ENCODE results near the gene LARP1. TPM values are rescaled to one million over a fixed set of nuclear protein-coding genes. Genes with fewer than 3 reads are reported as not detected.

The LARP1 gene
- polyA plus RNA-seq, 2 of the 4 experiments (the other 2 are of a cell fraction) = 87.0 to 112 TPM

- FAIRE-seq = no peak
- CTCF ChIA-PET = no interaction called here
These were observed 27.8 kb upstream of the LARP1 start for GRCh38 chr5:154727361-154727760.

GRCh38 chr5:154728939-154729588 lies 26.1 kb upstream of the LARP1 start:
- no peak overlapping the region for H3K4me2 ChIP-seq
- no peak overlapping the region for H3K4me3 ChIP-seq
- CTCF ChIA-PET = interaction anchor here (1.0 kb wide), 2 partner anchors 9 to 16 kb away, joined by 3 read pairs; no protein-coding TSS in a partner anchor
- H3K4me1 ChIP-seq = peaks cover 6% of the 10 kb centered on the region; the same call in 1 of the 3 replicates
- DNase-seq (ENCODE audit: low read depth in 1 of 2, low spot score in 1 of 2) = no peak
- TF ChIP-seq HOXB5 (CRISPR knock-in tag; IDR thresholded peaks at IDR 0.05) (no peak), CBX2 (IDR thresholded peaks at IDR 0.05; ENCODE audit: borderline replicate concordance, low read depth) (no peak), HOXB13 (CRISPR knock-in tag; IDR thresholded peaks at IDR 0.05; ENCODE audit: low read depth) (no peak), RARB (CRISPR knock-in tag; IDR thresholded peaks at IDR 0.05) (no peak), HOXA7 (CRISPR knock-in tag; IDR thresholded peaks at IDR 0.05) (no peak), ESRRA (IDR thresholded peaks at IDR 0.05; ENCODE audit: borderline replicate concordance, low read length) (no peak), NFE2L2 (conservative IDR thresholded peaks at IDR 0.05; ENCODE audit: low read length) (no peak), ZC3H11A (IDR thresholded peaks at IDR 0.05) (no peak), USF2 (IDR thresholded peaks at IDR 0.05) (no peak), RCOR1 (IDR thresholded peaks at IDR 0.05; ENCODE audit: low read depth, low read length) (no peak), RNF2 (IDR thresholded peaks at IDR 0.05; ENCODE audit: borderline replicate concordance, low read depth) (no peak), RAD21 (conservative IDR thresholded peaks at IDR 0.05 in 1 of 2, IDR thresholded peaks at IDR 0.05 in 1 of 2) (no peak), ZNF302 (CRISPR knock-in tag; IDR thresholded peaks at IDR 0.05) (no peak), SREBF2 (IDR thresholded peaks at IDR 0.05) (no peak), HES2 (IDR thresholded peaks at IDR 0.05) (no peak)
- H3K27ac ChIP-seq = no peak overlapping the region
- H3K9me3 ChIP-seq = no peaks in the 10 kb centered on the region
- ATAC-seq = no peak
- no peak for FAIRE-seq
- POLR2A ChIA-PET = no interaction called here
- WGBS (ENCODE audit: missing lambda C conversion rate) = 89% methylated on average over 3 of the region's 3 CpGs

More at GRCh38 chr5:154727361-154727760, 27.8 kb upstream of the LARP1 start:
- WGBS (ENCODE audit: missing lambda C conversion rate) = 63% methylated on average over 1 of the region's 1 CpG
- TF ChIP-seq BHLHE40 (IDR thresholded peaks at IDR 0.05; ENCODE audit: low read depth, low read length) (no peak), HEYL (CRISPR knock-in tag; IDR thresholded peaks at IDR 0.05) (no peak), CBX2 (IDR thresholded peaks at IDR 0.05; ENCODE audit: borderline replicate concordance, low read depth) (no peak), KDM5A (IDR thresholded peaks at IDR 0.05) (no peak), REST (IDR thresholded peaks at IDR 0.05) (no peak), SMC3 (IDR thresholded peaks at IDR 0.05) (no peak), RARB (CRISPR knock-in tag; IDR thresholded peaks at IDR 0.05) (no peak)
- DNase-seq (ENCODE audit: low read depth in 1 of 2, low spot score in 1 of 2) = no peak
- no peak overlapping the region for H3K4me2 ChIP-seq
- H3K27ac ChIP-seq = no peak overlapping the region
- H3K4me1 ChIP-seq = peaks cover 14% of the 10 kb centered on the region; the same call in 1 of the 3 replicates
- H3K4me3 ChIP-seq = no peak overlapping the region
- H3K9me3 ChIP-seq = no peaks in the 10 kb centered on the region
- no peak for ATAC-seq
- POLR2A ChIA-PET = no interaction called here

All from A549 (cell line).